Measurements from ENCODE around the gene FHOD3. TPM values are rescaled to one million over a fixed set of nuclear protein-coding genes. Genes with fewer than 3 reads are reported as not detected.

FHOD3 gene
- total RNA-seq, 1 donor from 2014 or later: 2.5 TPM

- no peaks in the 10 kb centered on the region for H3K27me3 ChIP-seq (ENCODE audit: low read depth)
- peaks cover 8% of the 10 kb centered on the region for H3K4me1 ChIP-seq
- ATAC-seq (no peak), DNase-seq (no peak)
- no peaks in the 10 kb centered on the region for H3K36me3 ChIP-seq
- TF ChIP-seq CTCF (IDR thresholded peaks at IDR 0.05): no peak
- intact Hi-C loops (cut with DNase I): no loop called here
- H3K27ac ChIP-seq: no peak overlapping the region
- no peaks in the 10 kb centered on the region for H3K9me3 ChIP-seq
- H3K4me3 ChIP-seq: no peak overlapping the region
These were observed 118.1 kb downstream of the FHOD3 start for GRCh38 chr18:36415625-36416024.

- TF ChIP-seq CTCF (IDR thresholded peaks at IDR 0.05): no peak
- Histone ChIP-seq H3K27ac (no peak overlapping the region), H3K36me3 (no peaks in the 10 kb centered on the region), H3K4me3 (no peak overlapping the region), H3K27me3 (ENCODE audit: low read depth) (no peaks in the 10 kb centered on the region), H3K4me1 (peaks cover 8% of the 10 kb centered on the region), H3K9me3 (no peaks in the 10 kb centered on the region)
- ATAC-seq (peak; percentile 79 to 85), DNase-seq (peak; percentile 54)
- intact Hi-C loops (cut with DNase I): no loop called here
These were observed 121.8 kb downstream of the FHOD3 start for GRCh38 chr18:36419188-36419899.

GRCh38 chr18:36419900-36420531 is 122.5 kb downstream of the FHOD3 start:
- no peak for TF ChIP-seq CTCF (IDR thresholded peaks at IDR 0.05)
- H3K4me1 ChIP-seq: peaks cover 8% of the 10 kb centered on the region
- DNase-seq (no peak), ATAC-seq (peak in 1 of 2 donors; percentile 24)
- H3K9me3 ChIP-seq: no peaks in the 10 kb centered on the region
- no peaks in the 10 kb centered on the region for H3K27me3 ChIP-seq (ENCODE audit: low read depth)
- H3K4me3 ChIP-seq: no peak overlapping the region
- H3K36me3 ChIP-seq: no peaks in the 10 kb centered on the region
- no peak overlapping the region for H3K27ac ChIP-seq
- intact Hi-C loops (cut with DNase I): no loop called here

- intact Hi-C loops (cut with DNase I): no loop called here
- H3K27ac ChIP-seq: no peak overlapping the region
These were observed 123.3 kb downstream of the FHOD3 start for GRCh38 chr18:36420826-36421225.

GRCh38 chr18:36424741-36425142 is 127.2 kb downstream of the FHOD3 start:
- no peak overlapping the region for H3K4me3 ChIP-seq
- no peaks in the 10 kb centered on the region for H3K9me3 ChIP-seq
- intact Hi-C loops (cut with DNase I): no loop called here
- DNase-seq: no peak
- no peaks in the 10 kb centered on the region for H3K36me3 ChIP-seq
- no peak for TF ChIP-seq CTCF (IDR thresholded peaks at IDR 0.05)
- no peak for ATAC-seq
- no peaks in the 10 kb centered on the region for H3K27me3 ChIP-seq (ENCODE audit: low read depth)
- no peak overlapping the region for H3K27ac ChIP-seq
- H3K4me1 ChIP-seq: peaks cover 3% of the 10 kb centered on the region

More at GRCh38 chr18:36420826-36421225, 123.3 kb downstream of the FHOD3 start:
- no peaks in the 10 kb centered on the region for H3K36me3 ChIP-seq
- no peaks in the 10 kb centered on the region for H3K27me3 ChIP-seq (ENCODE audit: low read depth)
- no peak for TF ChIP-seq CTCF (IDR thresholded peaks at IDR 0.05)
- ATAC-seq (no peak), DNase-seq (no peak)
- H3K4me3 ChIP-seq: no peak overlapping the region
- peaks cover 8% of the 10 kb centered on the region for H3K4me1 ChIP-seq
- H3K9me3 ChIP-seq: no peaks in the 10 kb centered on the region

All from lower lobe of right lung (tissue), 2 donors.